ENCODE data around the gene HOXB9. TPM values are rescaled to one million over a fixed set of nuclear protein-coding genes. Genes with fewer than 3 reads are reported as not detected.

Gene HOXB9
- total RNA-seq, 1 experiment from 2014 or later, result 0.24 TPM

GRCh38 chr17:48672340-48672739, 46.2 kb upstream of the HOXB9 start:
- no peak for ATAC-seq
- TF ChIP-seq ZNF416 (CRISPR knock-in tag; IDR thresholded peaks at IDR 0.05) (no peak), CBFB (CRISPR knock-in tag; IDR thresholded peaks at IDR 0.05; ENCODE audit: low read depth) (no peak), ZBTB43 (CRISPR knock-in tag; IDR thresholded peaks at IDR 0.05) (no peak), GRHL2 (CRISPR knock-in tag; IDR thresholded peaks at IDR 0.05; ENCODE audit: insufficient replicate concordance, severe bottlenecking) (no peak), HMGXB4 (CRISPR knock-in tag; IDR thresholded peaks at IDR 0.05) (no peak), ATF1 (CRISPR knock-in tag; IDR thresholded peaks at IDR 0.05) (no peak), TCF7 (CRISPR knock-in tag; IDR thresholded peaks at IDR 0.05; ENCODE audit: low read depth) (no peak), CREB1 (CRISPR knock-in tag; IDR thresholded peaks at IDR 0.05) (no peak), SMAD4 (CRISPR knock-in tag; IDR thresholded peaks at IDR 0.05) (no peak), NR2C2 (CRISPR knock-in tag; IDR thresholded peaks at IDR 0.05) (no peak), NFE2L1 (CRISPR knock-in tag; IDR thresholded peaks at IDR 0.05) (no peak), ZNF219 (CRISPR knock-in tag; IDR thresholded peaks at IDR 0.05; ENCODE audit: borderline replicate concordance) (no peak), ETV6 (CRISPR knock-in tag; IDR thresholded peaks at IDR 0.05) (no peak), ZNF671 (CRISPR knock-in tag; IDR thresholded peaks at IDR 0.05) (no peak), USF2 (CRISPR knock-in tag; IDR thresholded peaks at IDR 0.05) (no peak), E2F4 (CRISPR knock-in tag; IDR thresholded peaks at IDR 0.05; ENCODE audit: borderline replicate concordance, low read depth) (no peak), ZNF425 (CRISPR knock-in tag; conservative IDR thresholded peaks at IDR 0.05) (no peak), JAZF1 (CRISPR knock-in tag; IDR thresholded peaks at IDR 0.05) (no peak)
- Mint-ChIP-seq H3K27me3 (ENCODE audit: low read depth) (peaks cover 59% of the 10 kb centered on the region), H3K9me3 (no peaks in the 10 kb centered on the region), H3K4me3 (peak overlapping the region; percentile 72; the same call in 1 of the 2 replicates), H3K36me3 (no peaks in the 10 kb centered on the region), H3K4me1 (peaks cover 12% of the 10 kb centered on the region), H3K27ac (no peak overlapping the region)
- POLR2A ChIA-PET, result no interaction called here
- no peak for DNase-seq (ENCODE audit: low spot score)
- CTCF ChIA-PET, result interaction anchor here (0.7 to 10.5 kb wide), 42 partner anchors 9 to 558 kb away, joined by 3 to 218 read pairs (median 5); partner anchors contain the start of genes ATP5MC1, PHOSPHO1, PRAC1 and PRAC2

- no peak overlapping the region for H3K27ac Mint-ChIP-seq
- peak overlapping the region; percentile 72 for H3K4me3 Mint-ChIP-seq
- peaks cover 12% of the 10 kb centered on the region for H3K4me1 Mint-ChIP-seq
- TF ChIP-seq CTCF (IDR thresholded peaks at IDR 0.05) (peak; percentile 79), ZNF425 (CRISPR knock-in tag; conservative IDR thresholded peaks at IDR 0.05) (no peak)
- ChIA-PET CTCF (interaction anchor here (0.5 to 10.5 kb wide), 51 partner anchors 8 to 1106 kb away, joined by 3 to 218 read pairs (median 4); partner anchors contain the start of genes ATP5MC1, PHOSPHO1, PRAC1 and PRAC2), POLR2A (no interaction called here)
- no peaks in the 10 kb centered on the region for H3K9me3 Mint-ChIP-seq
- DNase-seq (ENCODE audit: low spot score) (peak; percentile 87), ATAC-seq (peak; percentile 96)
- H3K27me3 Mint-ChIP-seq (ENCODE audit: low read depth), result peaks cover 53% of the 10 kb centered on the region
- H3K36me3 Mint-ChIP-seq, result no peaks in the 10 kb centered on the region
These were observed 45.6 kb upstream of the HOXB9 start for GRCh38 chr17:48671697-48672171.

All from WTC11 (cell line).